ENCODE results near the gene DFFB.

- TF ChIP-seq CTCF (IDR thresholded peaks at IDR 0.05; ENCODE audit: extremely low read depth in 1 of 2, insufficient read depth in 1 of 2, low read depth in 1 of 2, low read length in 2 of 2) (no peak), POLR2AphosphoS5 (IDR thresholded peaks at IDR 0.05; ENCODE audit: insufficient read depth, low read depth, low read length) (no peak), EZH2 (IDR thresholded peaks at IDR 0.05; ENCODE audit: borderline replicate concordance, low read depth, low read length, severe bottlenecking) (no peak), FOS (IDR thresholded peaks at IDR 0.05; ENCODE audit: borderline replicate concordance, insufficient read depth, low read length) (no peak)
Measured at GRCh38 chr1:3908886-3909517, 51.7 kb downstream of the DFFB start.
